HG03280 (cell line): ENCODE results near the gene RPEL1.
"Not testable (repeated sequence)": the region's sequence is repeated elsewhere in the genome, so short reads cannot be mapped to it uniquely, and the experiment has no call there.

Source experiments
- ATAC-seq: cut with Tn5 transposase; IDR thresholded peaks from one replicate; pipeline ENCODE4 v1.9.1; 2021; ENCODE audit warnings: mild to moderate bottlenecking, moderate library complexity; ENCODE audit not compliant: unreplicated experiment

Gene RPEL1

DNA sequence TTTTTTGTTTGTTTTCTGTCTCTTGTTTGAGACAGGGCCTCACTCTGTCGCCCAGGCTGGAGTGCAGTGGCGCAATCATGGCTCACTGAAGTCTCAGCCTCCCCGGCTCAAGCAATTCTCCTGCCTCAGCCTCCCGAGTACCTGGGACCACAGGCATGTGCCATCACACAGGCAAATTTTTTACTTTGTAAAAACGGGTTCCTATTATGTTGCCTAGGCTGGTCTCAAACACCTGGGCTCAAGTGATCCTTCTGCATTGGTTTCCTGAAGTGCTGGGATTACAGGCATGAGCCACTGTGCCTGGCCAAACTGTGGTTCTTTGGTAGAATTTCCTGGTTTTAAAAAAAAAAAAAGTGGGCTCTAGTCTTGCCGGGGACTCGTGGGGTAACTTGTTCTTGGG lies at the start of gene RPEL1:
TSS of gene RPEL1 (plus strand) at position 301 of the 400 bp plus-strand sequence. CDS start 110 bp downstream, outside the sequence.
- ATAC-seq, result not testable (repeated sequence)

- ATAC-seq, result no peak
These were observed 49.2 kb upstream of the RPEL1 start for GRCh38 chr10:103196516-103196915.

- ATAC-seq, result no peak
These were observed 48.5 kb upstream of the RPEL1 start for GRCh38 chr10:103197174-103197573.

- ATAC-seq, result no peak
These were observed 47.8 kb upstream of the RPEL1 start for GRCh38 chr10:103197903-103198302.

- no peak for ATAC-seq
These were observed 47.0 kb upstream of the RPEL1 start for GRCh38 chr10:103198648-103199047.

- no peak for ATAC-seq
These were observed 46.2 kb upstream of the RPEL1 start for GRCh38 chr10:103199488-103199887.

DNA sequence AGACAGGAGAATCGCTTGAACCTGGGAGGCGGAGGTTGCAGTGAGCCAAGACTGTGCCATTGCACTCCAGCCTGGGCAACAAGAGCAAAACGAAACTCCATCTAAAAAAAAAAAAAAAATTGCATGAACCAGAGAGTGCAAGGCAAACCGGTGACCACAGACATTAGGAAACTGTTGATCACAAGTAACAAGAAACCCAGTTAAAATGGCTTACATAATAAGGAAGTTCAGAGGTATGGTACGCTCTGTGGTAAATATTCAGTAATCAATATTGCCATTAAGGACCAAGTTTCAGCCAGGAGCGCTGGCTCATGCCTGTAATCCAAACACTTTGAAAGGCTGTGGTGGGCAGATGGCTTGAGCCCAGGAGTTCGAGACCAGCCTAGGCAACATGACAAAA lies 43.4 kb upstream of the RPEL1 start:
- ATAC-seq, result no peak

GRCh38 chr10:103203466-103203865 lies 42.2 kb upstream of the RPEL1 start:
- no peak for ATAC-seq

GRCh38 chr10:103204353-103205255 lies 41.1 kb upstream of the RPEL1 start:
- ATAC-seq, result no peak

GRCh38 chr10:103205401-103205800 lies 40.3 kb upstream of the RPEL1 start:
- ATAC-seq, result not testable (repeated sequence)

- ATAC-seq, result not testable (repeated sequence)
These were observed 39.0 kb upstream of the RPEL1 start for GRCh38 chr10:103206715-103207114.

GRCh38 chr10:103207141-103207540 lies 38.5 kb upstream of the RPEL1 start:
- no peak for ATAC-seq

GRCh38 chr10:103207643-103208042 lies 38.0 kb upstream of the RPEL1 start:
- ATAC-seq, result not testable (repeated sequence)

DNA sequence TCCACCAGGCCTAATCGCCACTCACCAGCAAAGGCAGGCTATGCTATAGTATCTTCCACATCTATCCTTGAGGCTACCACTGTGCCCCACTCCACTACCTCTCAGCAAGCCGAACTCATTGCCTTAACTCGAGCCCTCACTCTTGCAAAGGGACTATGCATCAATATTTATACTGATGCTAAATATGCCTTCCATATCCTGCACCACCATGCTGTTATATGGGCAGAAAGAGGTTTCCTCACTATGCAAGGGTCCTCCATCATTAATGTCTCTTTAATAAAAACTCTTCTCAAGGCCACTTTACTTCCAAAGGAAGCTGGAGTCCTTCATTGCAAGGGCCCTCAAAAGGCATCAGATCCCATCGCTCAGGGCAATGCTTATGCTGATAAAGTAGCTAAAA lies 35.4 kb upstream of the RPEL1 start:
- ATAC-seq, result not testable (repeated sequence)

- ATAC-seq, result no peak
These were observed 30.1 kb upstream of the RPEL1 start for GRCh38 chr10:103215601-103216000.

- ATAC-seq, result not testable (repeated sequence)
These were observed 29.3 kb upstream of the RPEL1 start for GRCh38 chr10:103216362-103216761.

GRCh38 chr10:103224133-103224532 lies 21.6 kb upstream of the RPEL1 start:
- ATAC-seq, result no peak

DNA sequence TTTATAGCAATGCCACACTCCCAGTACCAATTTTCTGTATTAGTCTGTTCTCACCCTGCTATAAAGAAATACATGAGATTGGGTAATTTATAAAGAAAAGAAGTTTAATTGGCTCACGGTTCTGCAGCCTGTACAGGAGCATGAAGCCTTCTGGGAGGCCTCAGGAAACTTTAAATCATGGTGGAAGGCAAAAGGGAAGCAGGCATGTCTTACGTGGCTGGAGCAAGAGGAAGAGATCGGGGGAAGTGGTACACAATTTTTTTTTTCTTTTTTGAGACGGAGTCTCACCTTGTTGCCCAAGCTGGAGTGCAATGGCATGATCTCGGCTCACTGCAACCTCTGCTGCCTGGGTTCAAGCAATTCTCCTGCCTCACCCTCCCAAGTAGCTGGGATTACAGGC lies 21.0 kb upstream of the RPEL1 start:
- not testable (repeated sequence) for ATAC-seq

GRCh38 chr10:103225939-103226338 lies 19.7 kb upstream of the RPEL1 start:
- no peak for ATAC-seq

DNA sequence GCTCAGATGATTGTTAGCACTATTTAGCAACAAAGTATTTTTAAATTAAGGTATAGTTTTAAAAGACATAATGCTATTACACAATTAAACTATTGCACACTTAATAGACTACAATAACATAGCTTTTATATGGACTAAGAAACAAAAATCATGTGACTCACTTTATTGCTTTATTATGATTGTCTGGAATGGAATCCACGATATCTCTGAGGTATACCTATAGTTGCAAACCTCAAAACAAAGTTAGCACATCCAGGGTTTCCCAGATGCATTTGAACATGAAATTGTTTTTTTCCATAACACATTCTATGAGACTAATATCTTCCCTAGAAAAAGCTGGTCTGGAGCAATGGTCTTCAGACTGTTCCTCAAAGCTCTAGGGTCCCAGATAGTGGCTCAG lies 18.3 kb upstream of the RPEL1 start:
- ATAC-seq, result no peak

DNA sequence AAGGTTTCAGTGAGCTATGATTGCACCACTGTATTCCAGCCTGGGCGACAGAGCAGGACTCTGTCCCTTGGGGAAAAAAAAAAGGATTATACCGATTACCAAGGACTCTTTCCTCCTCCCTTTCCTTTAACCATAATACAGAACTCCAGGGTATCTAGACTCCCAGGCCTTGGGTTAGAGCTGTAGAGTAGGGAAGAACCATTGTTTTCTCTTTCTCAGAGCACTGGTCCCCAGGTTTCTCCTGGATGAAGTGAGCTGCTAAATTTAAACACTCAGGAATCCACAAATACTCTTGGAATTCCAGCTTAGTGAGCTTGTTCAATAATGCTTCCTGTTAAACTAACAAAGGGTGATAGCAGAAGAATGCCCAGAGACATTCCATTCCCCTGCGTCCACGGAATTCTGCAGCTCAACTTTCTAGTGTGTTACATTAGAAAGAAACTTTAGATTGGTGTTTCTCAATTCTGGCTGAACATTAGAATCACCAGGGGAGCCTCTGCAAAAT lies 14.6 kb upstream of the RPEL1 start:
- ATAC-seq, result no peak

GRCh38 chr10:103232131-103232673 lies 13.5 kb upstream of the RPEL1 start:
- ATAC-seq, result no peak
